Gastroesophageal sphincter (tissue), 4 donors: Measurements from ENCODE around the gene TFF3. TPM values are rescaled to one million over a fixed set of nuclear protein-coding genes. Genes with fewer than 3 reads are reported as not detected.

Source experiments
- ATAC-seq: fragments of 150-250 bp; one replicate; pipeline ENCODE4 v1.9.1; 2016; ENCODE audit warnings: mild to moderate bottlenecking, moderate library complexity
- H3K27ac ChIP-seq, 4 donors: fragments of 200-600 bp; sonication (generic) in 3 of 4; 1 replicate in 3 of 4; 2 replicates in 1 of 4; pipeline ENCODE4 v1.5.1; 2016 to 2019
- H3K27me3 ChIP-seq: fragments of 200-600 bp; sonication (generic); one replicate; pipeline ENCODE4 v1.5.1; 2019
- H3K36me3 ChIP-seq, 2 donors: fragments of 200-600 bp; sonication (generic); one replicate each; pipeline ENCODE4 v1.5.1; 2019; ENCODE audit warnings: control low read depth in 1 of 2
- H3K4me1 ChIP-seq, 3 donors: fragments of 200-600 bp; sonication (generic); 1 replicate in 2 of 3; 2 replicates in 1 of 3; pipeline ENCODE4 v1.5.1; 2016 to 2019; ENCODE audit warnings: control low read depth in 2 of 3
- H3K4me3 ChIP-seq, 2 donors: fragments of 200-600 bp; sonication (generic); one replicate each; pipeline ENCODE4 v1.5.1; 2019; ENCODE audit warnings: mild to moderate bottlenecking in 1 of 2, moderate library complexity in 1 of 2
- H3K9me3 ChIP-seq, 3 donors: fragments of 200-600 bp; sonication (generic); one replicate each; pipeline ENCODE4 v1.5.1; 2017 to 2019; ENCODE audit warnings: control low read depth in 2 of 3
- EP300 ChIP-seq: sonication (generic); formaldehyde crosslinking; IDR thresholded peaks from one replicate; pipeline ENCODE4 v1.6.1; 2017; ENCODE audit warnings: antibody characterized with exemption, mild to moderate bottlenecking
- POLR2A ChIP-seq, 2 donors: fragments of 450-650 bp; IDR thresholded peaks; one replicate each; pipeline ENCODE4 v1.6.1; 2017; ENCODE audit warnings: antibody characterized with exemption in 2 of 2, mild to moderate bottlenecking in 2 of 2, moderate library complexity in 1 of 2
- POLR2AphosphoS5 ChIP-seq: sonication (generic); formaldehyde crosslinking; IDR thresholded peaks from one replicate; pipeline ENCODE4 v1.6.1; 2017; ENCODE audit warnings: antibody characterized with exemption
- WGBS, 2 donors: methylation state at CpG; one replicate each; pipeline ENCODE4 v1.1.5; 2018; ENCODE audit warnings: low coverage in 1 of 2; 5-methylcytosine and 5-hydroxymethylcytosine counted together
- total RNA-seq, 4 donors: library from RNA; depleted of rRNA; stranded (reverse); fragments of >200 nt; gene quantifications; one replicate each; pipeline ENCODE4 v1.1.0, GENCODE V29; 2016
- TF ChIP-seq, protein P1 (sequence below), 4 experiments: fragments of 200-600 bp in 2 of 4; fragments of 450-650 bp in 2 of 4; sonication (generic) in 1 of 4; IDR thresholded peaks; one replicate each; pipeline ENCODE4 v1.5.1; 2017 to 2019; ENCODE audit warnings: antibody characterized with exemption in 4 of 4, mild to moderate bottlenecking in 2 of 4, moderate library complexity in 2 of 4

Gene TFF3
- total RNA-seq, 4 donors from 2014 or later: 6.4 to 18.2 (median 10.5) TPM

DNA sequence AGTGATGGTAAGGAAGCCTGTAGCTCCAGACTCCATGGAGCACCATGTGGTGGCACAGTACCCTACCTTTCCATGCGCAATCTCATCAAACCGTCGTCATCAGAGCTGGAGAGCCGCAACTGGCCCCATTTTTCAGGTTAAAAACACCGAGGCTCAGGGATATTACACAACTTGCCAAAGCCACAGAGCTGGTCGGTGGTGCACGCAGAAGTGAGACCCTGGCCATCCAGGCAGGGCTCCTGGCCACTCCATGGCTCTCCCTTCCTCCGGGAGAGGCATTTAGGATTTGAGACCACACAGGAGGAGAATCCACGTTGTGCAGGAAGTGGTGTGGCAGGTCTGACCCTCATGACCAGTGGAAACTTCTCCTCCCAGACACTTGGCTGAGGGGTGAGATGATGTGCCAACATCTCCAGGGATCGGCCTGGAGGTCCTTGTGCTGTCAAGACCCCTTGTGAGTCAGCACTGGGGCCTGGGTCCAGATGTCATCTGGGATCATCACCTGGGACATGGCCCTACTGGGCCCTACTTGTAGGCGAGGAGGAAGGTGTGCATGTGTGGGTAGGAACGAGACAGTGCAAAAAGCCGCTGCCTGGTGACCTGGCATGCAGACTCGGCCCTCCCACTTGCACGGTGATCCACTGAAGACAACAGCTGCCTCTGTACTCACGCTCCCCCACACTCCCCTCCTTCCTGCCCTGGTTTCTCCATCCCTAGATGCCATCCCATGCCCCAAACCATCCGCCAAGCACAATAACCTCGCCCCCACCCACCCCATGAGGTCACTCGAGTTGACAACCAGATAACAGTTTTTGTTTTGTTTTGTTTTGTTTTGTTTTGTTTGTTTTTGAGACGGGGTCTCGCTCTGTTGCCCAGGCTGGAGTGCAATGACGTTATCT lies 10.4 kb downstream of the TFF3 start:
- H3K27me3 ChIP-seq: peaks cover 44% of the 10 kb centered on the region
- H3K9me3 ChIP-seq: no peaks in the 10 kb centered on the region
- 77 to 78% methylated on average over 11 to 15 of the region's 22 CpGs for WGBS, 2 donors
- H3K4me1 ChIP-seq: peaks cover 0 to 14% (median 7%) of the 10 kb centered on the region in 3 donors
- no peaks in the 10 kb centered on the region for H3K36me3 ChIP-seq
- H3K27ac ChIP-seq: no peak overlapping the region
- no peak for ATAC-seq
- TF ChIP-seq, protein P1, sequence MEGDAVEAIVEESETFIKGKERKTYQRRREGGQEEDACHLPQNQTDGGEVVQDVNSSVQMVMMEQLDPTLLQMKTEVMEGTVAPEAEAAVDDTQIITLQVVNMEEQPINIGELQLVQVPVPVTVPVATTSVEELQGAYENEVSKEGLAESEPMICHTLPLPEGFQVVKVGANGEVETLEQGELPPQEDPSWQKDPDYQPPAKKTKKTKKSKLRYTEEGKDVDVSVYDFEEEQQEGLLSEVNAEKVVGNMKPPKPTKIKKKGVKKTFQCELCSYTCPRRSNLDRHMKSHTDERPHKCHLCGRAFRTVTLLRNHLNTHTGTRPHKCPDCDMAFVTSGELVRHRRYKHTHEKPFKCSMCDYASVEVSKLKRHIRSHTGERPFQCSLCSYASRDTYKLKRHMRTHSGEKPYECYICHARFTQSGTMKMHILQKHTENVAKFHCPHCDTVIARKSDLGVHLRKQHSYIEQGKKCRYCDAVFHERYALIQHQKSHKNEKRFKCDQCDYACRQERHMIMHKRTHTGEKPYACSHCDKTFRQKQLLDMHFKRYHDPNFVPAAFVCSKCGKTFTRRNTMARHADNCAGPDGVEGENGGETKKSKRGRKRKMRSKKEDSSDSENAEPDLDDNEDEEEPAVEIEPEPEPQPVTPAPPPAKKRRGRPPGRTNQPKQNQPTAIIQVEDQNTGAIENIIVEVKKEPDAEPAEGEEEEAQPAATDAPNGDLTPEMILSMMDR (IDR thresholded peaks at IDR 0.05): no peak
- TF ChIP-seq POLR2AphosphoS5 (no peak), POLR2A (IDR thresholded peaks at IDR 0.05) (no peak), EP300 (no peak)
- no peak overlapping the region for H3K4me3 ChIP-seq

DNA sequence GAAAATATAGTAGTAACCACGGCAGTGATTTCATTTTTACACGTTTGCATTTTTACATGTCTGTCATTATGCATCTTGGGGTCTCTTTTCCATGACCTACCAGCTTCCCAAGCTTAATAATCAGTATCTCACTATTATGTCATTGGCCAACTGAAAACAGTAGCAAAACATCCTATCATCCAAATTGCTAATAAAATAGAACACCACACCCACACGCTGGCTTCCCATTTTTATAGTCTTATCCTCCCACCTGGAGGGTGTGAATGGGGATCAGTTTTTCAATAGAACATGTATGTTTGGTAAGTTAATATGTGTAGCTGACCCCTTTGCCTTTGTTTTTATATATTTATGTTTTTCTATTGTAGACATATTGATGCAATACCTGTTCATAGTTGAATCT lies 11.8 kb downstream of the TFF3 start:
- no peak for TF ChIP-seq POLR2AphosphoS5
- TF ChIP-seq, protein P1 (IDR thresholded peaks at IDR 0.05): no peak
- TF ChIP-seq EP300: no peak
- no peak for TF ChIP-seq POLR2A (IDR thresholded peaks at IDR 0.05)
- H3K36me3 ChIP-seq: no peaks in the 10 kb centered on the region
- H3K4me3 ChIP-seq: no peak overlapping the region
- no peak overlapping the region for H3K27ac ChIP-seq
- H3K9me3 ChIP-seq: no peaks in the 10 kb centered on the region
- ATAC-seq: no peak
- H3K27me3 ChIP-seq: peaks cover 31% of the 10 kb centered on the region
- 68 to 91% methylated on average over 3 of the region's 3 CpGs for WGBS, 2 donors
- peaks cover 0 to 8% (median 3%) of the 10 kb centered on the region in 3 donors for H3K4me1 ChIP-seq

DNA sequence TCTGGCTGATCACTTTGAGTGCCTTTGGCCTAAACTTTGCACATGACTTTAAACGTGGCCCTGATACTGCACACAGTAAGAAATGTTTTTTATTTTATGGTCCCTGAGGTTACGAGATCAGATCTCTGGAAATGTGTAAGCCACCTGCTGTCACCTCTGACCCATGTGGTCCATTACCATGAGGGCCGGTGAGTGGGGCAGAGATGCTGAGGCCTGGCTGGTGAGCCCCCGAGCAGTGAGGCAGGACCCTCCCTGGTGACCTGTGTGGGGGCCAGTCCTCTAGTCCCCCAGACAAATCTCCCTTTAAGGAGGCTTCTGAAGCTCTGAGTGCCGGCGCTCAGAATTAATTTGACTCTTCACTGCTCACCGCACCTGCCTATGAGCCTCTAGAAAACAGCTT lies 12.4 kb downstream of the TFF3 start:
- TF ChIP-seq POLR2A (IDR thresholded peaks at IDR 0.05) (no peak), EP300 (no peak), POLR2AphosphoS5 (no peak)
- TF ChIP-seq, protein P1 (IDR thresholded peaks at IDR 0.05): no peak
- Histone ChIP-seq H3K4me1 (peaks cover 0 to 8% (median 3%) of the 10 kb centered on the region in 3 donors), H3K27ac (peak overlapping the region in 2 of 4 donors; percentile 59 to 68), H3K4me3 (no peak overlapping the region), H3K27me3 (peaks cover 24% of the 10 kb centered on the region), H3K9me3 (no peaks in the 10 kb centered on the region), H3K36me3 (peaks cover 0 to 2% of the 10 kb centered on the region in 2 donors)
- WGBS, 2 donors: 42 to 45% methylated on average over 1 to 2 of the region's 7 CpGs
- no peak for ATAC-seq

DNA sequence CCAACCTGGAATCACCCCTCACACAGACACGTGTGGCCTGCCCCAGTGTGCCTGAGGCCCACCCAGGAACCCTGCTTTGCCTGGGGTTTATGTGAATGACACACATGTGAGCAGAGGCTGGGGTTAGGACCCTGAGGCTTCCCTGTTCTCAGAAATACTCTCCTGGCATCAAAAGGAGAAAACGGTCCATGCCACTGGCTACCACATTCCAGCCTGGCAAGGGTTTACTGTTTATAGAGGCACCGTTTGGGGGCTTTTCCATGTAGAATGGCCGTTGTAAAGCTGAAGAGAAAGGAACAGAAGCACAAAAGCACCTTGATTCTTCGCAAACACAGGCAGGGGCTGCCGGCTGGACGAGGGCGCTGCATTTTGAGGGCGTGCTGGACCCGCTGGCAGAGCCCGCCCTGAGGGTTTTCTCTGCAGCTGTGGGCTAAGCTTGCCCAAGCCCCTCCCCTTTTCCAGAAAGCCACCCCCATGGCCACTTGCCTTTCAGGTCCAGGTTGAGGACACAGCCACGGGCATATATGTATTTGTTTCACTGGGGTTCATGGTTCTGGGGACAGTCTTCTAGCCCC lies 13.0 kb downstream of the TFF3 start:
- H3K36me3 ChIP-seq: peaks cover 0 to 9% of the 10 kb centered on the region in 2 donors
- peaks cover 0 to 8% (median 3%) of the 10 kb centered on the region in 3 donors for H3K4me1 ChIP-seq
- H3K9me3 ChIP-seq: no peaks in the 10 kb centered on the region
- peak overlapping the region in 3 of 4 donors; percentile 48 to 68 (median 59) for H3K27ac ChIP-seq
- peaks cover 18% of the 10 kb centered on the region for H3K27me3 ChIP-seq
- ATAC-seq: no peak
- 70 to 100% methylated on average over 1 to 3 of the region's 12 CpGs for WGBS, 2 donors
- H3K4me3 ChIP-seq: no peak overlapping the region
- TF ChIP-seq, protein P1 (IDR thresholded peaks at IDR 0.05): no peak
- no peak for TF ChIP-seq POLR2A (IDR thresholded peaks at IDR 0.05)
- TF ChIP-seq EP300: no peak
